Endometrial microvascular endothelial cells (primary cell): Measurements from ENCODE around the gene TERT. TPM values are rescaled to one million over a fixed set of nuclear protein-coding genes. Genes with fewer than 3 reads are reported as not detected.

Experiments used
- in situ Hi-C: cut with HindIII; loops from 2 replicates; pipeline ENCODE4 v1.10.0; 2017; ENCODE audit warnings: low sequenced_read_pairs, low pct_unique_long_range_greater_than_20kb; ENCODE audit errors: inconsistent ontology term
- total RNA-seq: library from RNA; depleted of rRNA; stranded (reverse); fragments of >200 nt; gene quantifications from one replicate; pipeline ENCODE4 v1.2.3, GENCODE V29; 2015; ENCODE audit errors: inconsistent ontology term

The TERT gene
- total RNA-seq, 1 donor from 2014 or later = not detected

GRCh38 chr5:1321576-1321975 is 26.7 kb upstream of the TERT start:
- in situ Hi-C loops = no loop called here

GRCh38 chr5:1320436-1321344 is 25.8 kb upstream of the TERT start:
- in situ Hi-C loops = no loop called here

GRCh38 chr5:1319436-1320256 is 24.8 kb upstream of the TERT start:
- in situ Hi-C loops = no loop called here

GRCh38 chr5:1318659-1319251 is 23.9 kb upstream of the TERT start:
- in situ Hi-C loops = no loop called here

GRCh38 chr5:1317921-1318565 is 23.2 kb upstream of the TERT start:
- in situ Hi-C loops = no loop called here

- in situ Hi-C loops = no loop called here
These were observed 21.9 kb upstream of the TERT start for GRCh38 chr5:1316588-1317340.

- in situ Hi-C loops = no loop called here
These were observed 21.1 kb upstream of the TERT start for GRCh38 chr5:1315709-1316587.

- in situ Hi-C loops = no loop called here
These were observed 20.3 kb upstream of the TERT start for GRCh38 chr5:1315018-1315708.

GRCh38 chr5:1314564-1314982 is 19.7 kb upstream of the TERT start:
- in situ Hi-C loops = no loop called here

- in situ Hi-C loops = no loop called here
These were observed 18.3 kb upstream of the TERT start for GRCh38 chr5:1312993-1313833.

- in situ Hi-C loops = no loop called here
These were observed 17.3 kb upstream of the TERT start for GRCh38 chr5:1312206-1312605.

GRCh38 chr5:1311439-1312055 is 16.7 kb upstream of the TERT start:
- in situ Hi-C loops = no loop called here

- in situ Hi-C loops = no loop called here
These were observed 15.2 kb upstream of the TERT start for GRCh38 chr5:1310118-1310517.

- in situ Hi-C loops = no loop called here
These were observed 9.2 kb upstream of the TERT start for GRCh38 chr5:1304033-1304432.

GRCh38 chr5:1302258-1302657 is 7.4 kb upstream of the TERT start:
- in situ Hi-C loops = no loop called here

- in situ Hi-C loops = no loop called here
These were observed 5.8 kb upstream of the TERT start for GRCh38 chr5:1300581-1301083.
